Measurements from ENCODE around the gene PILRB. TPM values are rescaled to one million over a fixed set of nuclear protein-coding genes. Genes with fewer than 3 reads are reported as not detected.
"Not testable (repeated sequence)": the region's sequence is repeated elsewhere in the genome, so short reads cannot be mapped to it uniquely, and the experiment has no call there.

The PILRB gene
- total RNA-seq, 1 donor from 2014 or later: 67.2 TPM

DNA sequence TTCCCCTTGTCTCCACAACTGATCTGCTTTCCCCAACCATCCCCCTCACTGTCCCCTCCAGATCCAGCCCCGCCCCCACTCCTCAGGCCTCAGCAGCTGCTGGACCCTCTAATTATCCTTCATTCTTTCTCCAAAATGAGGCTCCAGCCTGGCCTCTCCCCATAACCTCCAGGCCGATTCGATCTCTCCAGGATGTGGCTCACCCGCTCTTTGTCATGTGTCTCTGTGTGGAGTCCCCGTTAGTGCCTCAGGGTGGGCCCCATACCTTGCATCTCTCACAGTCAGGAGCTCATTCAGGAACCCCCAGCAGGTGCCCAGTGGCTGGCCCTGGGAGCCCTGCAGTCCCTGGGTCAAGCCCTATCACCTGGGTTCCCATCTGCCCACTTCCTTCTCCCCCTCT is 16.7 kb downstream of the PILRB start:
- DNase-seq (ENCODE audit: low spot score in 2 of 2): no peak
- H3K27me3 ChIP-seq: no peaks in the 10 kb centered on the region
- peaks cover 0 to 4% of the 10 kb centered on the region in 2 donors for H3K4me1 ChIP-seq
- peak overlapping the region in 1 of 2 donors; percentile 10 for H3K4me3 ChIP-seq
- no peak overlapping the region for H3K27ac ChIP-seq
- no peaks in the 10 kb centered on the region for H3K9me3 ChIP-seq
- TF ChIP-seq, protein P1, sequence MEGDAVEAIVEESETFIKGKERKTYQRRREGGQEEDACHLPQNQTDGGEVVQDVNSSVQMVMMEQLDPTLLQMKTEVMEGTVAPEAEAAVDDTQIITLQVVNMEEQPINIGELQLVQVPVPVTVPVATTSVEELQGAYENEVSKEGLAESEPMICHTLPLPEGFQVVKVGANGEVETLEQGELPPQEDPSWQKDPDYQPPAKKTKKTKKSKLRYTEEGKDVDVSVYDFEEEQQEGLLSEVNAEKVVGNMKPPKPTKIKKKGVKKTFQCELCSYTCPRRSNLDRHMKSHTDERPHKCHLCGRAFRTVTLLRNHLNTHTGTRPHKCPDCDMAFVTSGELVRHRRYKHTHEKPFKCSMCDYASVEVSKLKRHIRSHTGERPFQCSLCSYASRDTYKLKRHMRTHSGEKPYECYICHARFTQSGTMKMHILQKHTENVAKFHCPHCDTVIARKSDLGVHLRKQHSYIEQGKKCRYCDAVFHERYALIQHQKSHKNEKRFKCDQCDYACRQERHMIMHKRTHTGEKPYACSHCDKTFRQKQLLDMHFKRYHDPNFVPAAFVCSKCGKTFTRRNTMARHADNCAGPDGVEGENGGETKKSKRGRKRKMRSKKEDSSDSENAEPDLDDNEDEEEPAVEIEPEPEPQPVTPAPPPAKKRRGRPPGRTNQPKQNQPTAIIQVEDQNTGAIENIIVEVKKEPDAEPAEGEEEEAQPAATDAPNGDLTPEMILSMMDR (IDR thresholded peaks at IDR 0.05): no peak
- H3K36me3 ChIP-seq: no peaks in the 10 kb centered on the region
- intact Hi-C loops (cut with DNase I): no loop called here

DNA sequence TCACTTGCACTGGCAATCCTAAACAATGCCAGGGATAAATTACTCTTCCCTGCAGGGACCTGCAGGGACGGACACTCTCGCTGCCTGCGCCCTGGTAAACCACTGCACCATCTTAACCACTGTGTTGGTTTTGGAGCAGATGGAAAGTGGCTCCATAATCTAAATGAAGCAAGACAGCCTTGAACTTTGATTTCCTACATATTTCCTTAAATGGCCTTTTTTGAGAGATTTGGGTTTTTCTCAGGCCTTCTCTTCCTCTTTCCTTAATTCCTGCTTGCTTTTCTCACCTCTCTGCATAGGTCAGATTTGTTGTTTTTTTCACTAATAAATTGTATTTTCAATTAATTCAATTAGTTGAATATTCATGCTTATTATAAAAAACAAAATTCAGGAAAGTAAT is 18.1 kb downstream of the PILRB start:
- Histone ChIP-seq H3K36me3 (no peaks in the 10 kb centered on the region), H3K9me3 (no peaks in the 10 kb centered on the region), H3K27me3 (no peaks in the 10 kb centered on the region), H3K4me1 (peaks cover 0 to 4% of the 10 kb centered on the region in 2 donors), H3K4me3 (no peak overlapping the region), H3K27ac (no peak overlapping the region)
- no peak for DNase-seq (ENCODE audit: low spot score in 2 of 2)
- intact Hi-C loops (cut with DNase I): no loop called here
- TF ChIP-seq, protein P1 (IDR thresholded peaks at IDR 0.05): no peak

DNA sequence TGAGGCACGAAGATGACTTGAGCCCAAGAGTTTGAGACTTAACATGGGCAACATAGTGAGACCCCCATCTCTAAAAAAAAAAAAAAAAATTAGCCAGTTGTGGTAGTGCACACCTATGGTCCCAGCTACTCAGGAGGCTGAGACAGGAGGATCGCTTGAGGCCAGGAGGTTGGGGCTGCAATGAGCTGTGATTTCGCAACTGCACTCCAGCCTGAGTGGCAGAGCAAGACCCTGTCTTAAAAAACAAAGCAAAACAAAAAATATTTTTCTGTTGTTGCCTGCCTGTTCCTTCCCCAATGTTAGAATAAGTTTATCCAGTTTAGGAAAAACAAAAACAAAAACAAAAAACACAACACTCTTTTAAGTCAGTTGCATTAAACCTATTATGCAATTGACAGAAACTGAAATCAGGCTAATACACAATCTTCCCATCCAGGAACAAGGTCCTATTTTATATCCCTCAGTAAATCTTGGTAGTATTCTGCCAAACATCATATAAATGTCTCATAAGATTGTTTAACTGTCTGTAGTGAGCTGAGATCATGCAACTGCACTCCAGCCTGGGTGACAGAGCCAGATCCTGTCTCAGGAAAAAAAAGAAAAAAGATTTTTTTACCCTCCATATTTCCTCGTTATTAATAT is 20.3 kb downstream of the PILRB start:
- Histone ChIP-seq H3K4me3 (no peak overlapping the region), H3K36me3 (no peaks in the 10 kb centered on the region), H3K4me1 (no peaks in the 10 kb centered on the region), H3K27ac (no peak overlapping the region), H3K27me3 (no peaks in the 10 kb centered on the region), H3K9me3 (no peaks in the 10 kb centered on the region)
- intact Hi-C loops (cut with DNase I): no loop called here
- TF ChIP-seq, protein P1 (IDR thresholded peaks at IDR 0.05): no peak
- no peak for DNase-seq (ENCODE audit: low spot score in 2 of 2)

DNA sequence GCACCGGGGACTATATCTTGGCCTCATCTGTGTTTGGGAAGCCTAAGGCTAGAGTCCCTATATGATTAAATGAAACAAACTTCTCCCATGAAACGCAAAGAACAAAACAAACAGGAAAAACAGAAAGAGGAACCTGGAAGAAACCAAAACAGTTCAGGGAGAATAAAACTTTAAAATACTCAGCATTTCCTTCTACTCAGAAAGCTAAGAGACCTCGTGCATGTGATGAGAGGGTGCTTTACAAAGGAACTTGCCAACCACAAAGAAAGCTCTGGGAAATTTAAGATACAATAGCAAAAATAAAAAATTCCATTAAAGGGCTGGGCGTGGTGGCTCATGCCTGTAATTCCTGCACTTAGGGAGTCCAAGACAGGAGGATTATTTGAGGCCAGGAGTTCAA is 22.3 kb downstream of the PILRB start:
- DNase-seq (ENCODE audit: low spot score in 2 of 2): no peak

DNA sequence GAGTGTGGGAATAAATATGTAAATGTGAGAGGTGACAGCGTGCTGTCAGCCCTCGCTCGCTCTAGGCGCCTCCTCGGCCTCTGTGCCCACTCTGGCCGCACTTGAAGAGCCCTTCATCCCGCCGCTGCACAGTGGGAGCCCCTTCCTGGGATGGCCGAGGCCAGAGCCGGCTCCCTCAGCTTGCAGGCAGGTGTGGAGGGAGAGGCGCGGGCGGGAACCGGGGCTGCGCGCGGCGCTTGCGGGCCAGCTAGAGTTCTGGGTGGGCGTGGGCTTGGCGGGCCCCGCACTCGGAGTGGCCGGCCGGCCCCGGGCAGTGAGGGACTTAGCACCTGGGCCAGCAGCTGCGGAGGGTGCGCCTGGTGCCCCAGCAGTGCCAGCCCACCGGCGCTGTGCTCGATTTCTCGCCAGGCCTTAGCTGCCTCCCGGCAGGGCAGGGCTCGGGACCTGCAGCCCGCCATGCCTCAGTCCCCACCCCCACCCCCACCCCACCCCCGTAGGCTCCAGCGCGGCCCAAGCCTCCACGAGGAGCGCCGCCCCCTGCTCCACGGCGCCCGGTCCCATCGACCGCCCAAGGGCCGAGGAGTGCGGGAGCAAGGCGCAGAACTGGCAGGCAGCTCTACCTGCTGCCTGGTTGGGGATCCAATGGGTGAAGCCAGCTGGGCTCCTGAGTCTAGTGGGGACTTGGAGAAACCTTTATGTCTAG is 23.8 kb downstream of the PILRB start:
- intact Hi-C loops (cut with DNase I); H3K27ac ChIP-seq; H3K9me3 ChIP-seq; H3K36me3 ChIP-seq; H3K4me1 ChIP-seq; H3K27me3 ChIP-seq: not testable (repeated sequence)
- peak overlapping the region in 1 of 2 donors; percentile 26 for H3K4me3 ChIP-seq
- DNase-seq (ENCODE audit: low spot score in 2 of 2): peak in 1 of 2 donors; percentile 54

More for the DNA sequence above, 22.3 kb downstream of the PILRB start:
- H3K27ac ChIP-seq: peak overlapping the region; percentile 18 to 33
- H3K9me3 ChIP-seq: no peaks in the 10 kb centered on the region
- no peaks in the 10 kb centered on the region for H3K27me3 ChIP-seq
- intact Hi-C loops (cut with DNase I): no loop called here
- H3K4me3 ChIP-seq: no peak overlapping the region
- no peaks in the 10 kb centered on the region for H3K36me3 ChIP-seq
- no peaks in the 10 kb centered on the region for H3K4me1 ChIP-seq
- TF ChIP-seq, protein P1 (IDR thresholded peaks at IDR 0.05): no peak

DNA sequence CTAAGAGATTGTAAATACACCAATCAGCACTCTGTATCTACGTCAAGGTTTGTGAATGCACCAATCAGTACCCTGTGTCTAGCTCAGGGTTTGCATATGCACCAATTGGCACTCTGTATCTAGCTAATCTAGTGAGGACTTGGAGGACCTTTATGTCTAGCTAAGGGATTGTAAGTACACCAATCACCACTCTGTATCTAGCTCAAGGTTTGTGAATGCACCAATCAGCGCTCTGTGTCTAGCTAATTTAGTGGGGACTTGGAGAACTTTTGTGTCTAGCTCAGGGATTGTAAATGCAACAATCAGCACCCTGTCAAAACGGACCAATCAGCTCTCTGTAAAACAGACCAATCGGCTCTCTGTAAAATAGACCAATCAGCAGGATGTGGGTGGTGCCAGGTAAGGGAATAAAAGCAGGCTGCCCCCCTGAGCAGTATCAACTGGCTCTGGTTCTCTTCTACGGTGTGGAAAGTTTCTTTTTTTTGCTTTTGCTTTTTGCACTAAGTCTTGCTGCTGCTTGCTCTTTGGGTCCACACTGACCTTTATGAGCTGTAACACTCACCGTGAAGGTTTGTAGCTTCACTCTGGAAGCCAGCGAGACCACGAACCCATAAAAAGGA is 24.4 kb downstream of the PILRB start:
- H3K27ac ChIP-seq; intact Hi-C loops (cut with DNase I); H3K27me3 ChIP-seq; H3K9me3 ChIP-seq; H3K36me3 ChIP-seq; H3K4me1 ChIP-seq: not testable (repeated sequence)
- peak in 1 of 2 donors; percentile 58 for DNase-seq (ENCODE audit: low spot score in 2 of 2)
- H3K4me3 ChIP-seq: peak overlapping the region in 1 of 2 donors; percentile 26
